Measurements from ENCODE around the gene TNNI3K.
"Not testable (repeated sequence)": the region's sequence is repeated elsewhere in the genome, so short reads cannot be mapped to it uniquely, and the experiment has no call there.

The TNNI3K gene

GRCh38 chr1:74246315-74246714 is 11.1 kb downstream of the TNNI3K start:
- H3K4me3 Mint-ChIP-seq, result no peak overlapping the region
- no peaks in the 10 kb centered on the region for H3K9me3 Mint-ChIP-seq
- no peaks in the 10 kb centered on the region for H3K4me1 Mint-ChIP-seq
- H3K27ac Mint-ChIP-seq, result no peak overlapping the region
- H3K36me3 Mint-ChIP-seq, result no peaks in the 10 kb centered on the region
- ATAC-seq, result no peak
- no peak for DNase-seq (ENCODE audit: low spot score in 2 of 2)

GRCh38 chr1:74247881-74248528 is 12.8 kb downstream of the TNNI3K start:
- DNase-seq (ENCODE audit: low spot score in 2 of 2) (no peak), ATAC-seq (peak; percentile 36)
- no peaks in the 10 kb centered on the region for H3K4me1 Mint-ChIP-seq
- H3K27ac Mint-ChIP-seq, result no peak overlapping the region
- H3K9me3 Mint-ChIP-seq, result no peaks in the 10 kb centered on the region
- H3K36me3 Mint-ChIP-seq, result no peaks in the 10 kb centered on the region
- H3K4me3 Mint-ChIP-seq, result no peak overlapping the region

- not testable (repeated sequence) for H3K4me3 Mint-ChIP-seq; H3K9me3 Mint-ChIP-seq; ATAC-seq; H3K4me1 Mint-ChIP-seq; DNase-seq (ENCODE audit: low spot score in 2 of 2); H3K36me3 Mint-ChIP-seq; H3K27ac Mint-ChIP-seq
Measured at GRCh38 chr1:74253243-74253824, 18.1 kb downstream of the TNNI3K start.

- Mint-ChIP-seq H3K4me3 (no peak overlapping the region), H3K36me3 (no peaks in the 10 kb centered on the region), H3K4me1 (no peaks in the 10 kb centered on the region), H3K27ac (no peak overlapping the region), H3K9me3 (no peaks in the 10 kb centered on the region)
- no peak for DNase-seq (ENCODE audit: low spot score in 2 of 2)
- ATAC-seq, result no peak
Measured at GRCh38 chr1:74266001-74266400, 30.8 kb downstream of the TNNI3K start.

GRCh38 chr1:74271503-74271902 is 36.3 kb downstream of the TNNI3K start:
- Mint-ChIP-seq H3K36me3 (no peaks in the 10 kb centered on the region), H3K4me3 (no peak overlapping the region), H3K27ac (no peak overlapping the region), H3K9me3 (no peaks in the 10 kb centered on the region), H3K4me1 (no peaks in the 10 kb centered on the region)
- DNase-seq (ENCODE audit: low spot score in 2 of 2) (no peak), ATAC-seq (no peak)

- ATAC-seq, result peak; percentile 49
- no peaks in the 10 kb centered on the region for H3K36me3 Mint-ChIP-seq
Measured at GRCh38 chr1:74280642-74281396, 45.6 kb downstream of the TNNI3K start.

GRCh38 chr1:74286414-74286813 is 51.2 kb downstream of the TNNI3K start:
- Mint-ChIP-seq H3K4me1 (no peaks in the 10 kb centered on the region), H3K27ac (no peak overlapping the region), H3K9me3 (peaks cover 8% of the 10 kb centered on the region), H3K36me3 (no peaks in the 10 kb centered on the region), H3K4me3 (no peak overlapping the region)
- ATAC-seq, result no peak
- no peak for DNase-seq (ENCODE audit: low spot score in 2 of 2)

More at GRCh38 chr1:74280642-74281396, 45.6 kb downstream of the TNNI3K start:
- Mint-ChIP-seq H3K4me3 (no peak overlapping the region), H3K27ac (no peak overlapping the region), H3K4me1 (no peaks in the 10 kb centered on the region), H3K9me3 (peaks cover 3% of the 10 kb centered on the region)
- no peak for DNase-seq (ENCODE audit: low spot score in 2 of 2)

GRCh38 chr1:74314438-74314837 is 79.3 kb downstream of the TNNI3K start:
- ATAC-seq, result no peak
- no peaks in the 10 kb centered on the region for H3K36me3 Mint-ChIP-seq
- DNase-seq (ENCODE audit: low spot score in 2 of 2), result no peak
- no peaks in the 10 kb centered on the region for H3K4me1 Mint-ChIP-seq
- H3K27ac Mint-ChIP-seq, result no peak overlapping the region
- peaks cover 2% of the 10 kb centered on the region for H3K9me3 Mint-ChIP-seq
- no peak overlapping the region for H3K4me3 Mint-ChIP-seq

GRCh38 chr1:74316302-74316701 is 81.1 kb downstream of the TNNI3K start:
- no peak overlapping the region for H3K4me3 Mint-ChIP-seq
- DNase-seq (ENCODE audit: low spot score in 2 of 2), result no peak
- H3K27ac Mint-ChIP-seq, result no peak overlapping the region
- no peak for ATAC-seq
- no peaks in the 10 kb centered on the region for H3K4me1 Mint-ChIP-seq
- H3K9me3 Mint-ChIP-seq, result peaks cover 2% of the 10 kb centered on the region
- no peaks in the 10 kb centered on the region for H3K36me3 Mint-ChIP-seq

GRCh38 chr1:74317663-74318062 is 82.5 kb downstream of the TNNI3K start:
- peaks cover 2% of the 10 kb centered on the region for H3K9me3 Mint-ChIP-seq
- DNase-seq (ENCODE audit: low spot score in 2 of 2) (no peak), ATAC-seq (no peak)
- no peaks in the 10 kb centered on the region for H3K36me3 Mint-ChIP-seq
- H3K4me3 Mint-ChIP-seq, result no peak overlapping the region
- no peak overlapping the region for H3K27ac Mint-ChIP-seq
- no peaks in the 10 kb centered on the region for H3K4me1 Mint-ChIP-seq

GRCh38 chr1:74323937-74324473 is 88.8 kb downstream of the TNNI3K start:
- Mint-ChIP-seq H3K27ac (no peak overlapping the region), H3K9me3 (no peaks in the 10 kb centered on the region), H3K4me1 (no peaks in the 10 kb centered on the region), H3K36me3 (no peaks in the 10 kb centered on the region), H3K4me3 (no peak overlapping the region)
- DNase-seq (ENCODE audit: low spot score in 2 of 2), result no peak
- ATAC-seq, result no peak

GRCh38 chr1:74324684-74325448 is 89.7 kb downstream of the TNNI3K start:
- Mint-ChIP-seq H3K4me1 (no peaks in the 10 kb centered on the region), H3K27ac (no peak overlapping the region), H3K36me3 (no peaks in the 10 kb centered on the region), H3K4me3 (no peak overlapping the region), H3K9me3 (no peaks in the 10 kb centered on the region)
- DNase-seq (ENCODE audit: low spot score in 2 of 2), result no peak
- peak; percentile 37 for ATAC-seq

GRCh38 chr1:74328851-74329250 is 93.7 kb downstream of the TNNI3K start:
- Mint-ChIP-seq H3K4me1 (no peaks in the 10 kb centered on the region), H3K4me3 (no peak overlapping the region), H3K36me3 (no peaks in the 10 kb centered on the region), H3K27ac (no peak overlapping the region), H3K9me3 (no peaks in the 10 kb centered on the region)
- ATAC-seq (no peak), DNase-seq (ENCODE audit: low spot score in 2 of 2) (no peak)

GRCh38 chr1:74333244-74333643 is 98.1 kb downstream of the TNNI3K start:
- no peak for DNase-seq (ENCODE audit: low spot score in 2 of 2)
- no peak overlapping the region for H3K27ac Mint-ChIP-seq

GRCh38 chr1:74334147-74334546 is 99.0 kb downstream of the TNNI3K start:
- H3K9me3 Mint-ChIP-seq, result no peaks in the 10 kb centered on the region
- no peak overlapping the region for H3K4me3 Mint-ChIP-seq
- H3K4me1 Mint-ChIP-seq, result no peaks in the 10 kb centered on the region
- no peak overlapping the region for H3K27ac Mint-ChIP-seq
- H3K36me3 Mint-ChIP-seq, result no peaks in the 10 kb centered on the region
- DNase-seq (ENCODE audit: low spot score in 2 of 2), result no peak
- no peak for ATAC-seq

More at GRCh38 chr1:74333244-74333643, 98.1 kb downstream of the TNNI3K start:
- no peak for ATAC-seq
- H3K36me3 Mint-ChIP-seq, result no peaks in the 10 kb centered on the region
- no peaks in the 10 kb centered on the region for H3K9me3 Mint-ChIP-seq
- no peaks in the 10 kb centered on the region for H3K4me1 Mint-ChIP-seq
- H3K4me3 Mint-ChIP-seq, result no peak overlapping the region

All from stimulated activated effector memory CD8-positive, alpha-beta T cell treated with anti-CD3 and anti-CD28 coated beads, Interleukin-12 subunit alpha, Interleukin-12 subunit beta, amount 100 ng/mL, for 72 hours (primary cell).